CD4-positive, CD25-positive, alpha-beta regulatory T cell (primary cell): Measurements from ENCODE around the gene NECAB3. TPM values are rescaled to one million over a fixed set of nuclear protein-coding genes. Genes with fewer than 3 reads are reported as not detected.

Experiments
- ATAC-seq, 2 donors: fragments of 150-1000 bp; cut with Tn5 transposase; one replicate each; pipeline ENCODE4 v1.10.0; 2021; ENCODE audit warnings: low read depth in 2 of 2, moderate number of reproducible peaks in 2 of 2, moderate library complexity in 1 of 2
- DNase-seq, 3 donors: peaks; one replicate each; pipeline versions ENCODE4 v3.0.0 to v3.0.0-alpha.2; 2012 to 2022; ENCODE audit warnings: mixed read lengths in 1 of 3
- H3K27ac ChIP-seq: one replicate; pipeline ENCODE4 v1.7.0; 2013; ENCODE audit warnings: mild to moderate bottlenecking, low read length; ENCODE audit not compliant: insufficient read depth, poor library complexity, severe bottlenecking
- H3K27me3 ChIP-seq: one replicate; pipeline ENCODE4 v1.7.0; 2013; ENCODE audit warnings: low read length; ENCODE audit not compliant: control insufficient read depth, insufficient read depth
- H3K36me3 ChIP-seq: one replicate; pipeline ENCODE4 v1.7.0; 2013; ENCODE audit warnings: mild to moderate bottlenecking, low read length, moderate library complexity; ENCODE audit not compliant: control insufficient read depth, insufficient read depth
- H3K4me1 ChIP-seq: 2 replicates; pipeline ENCODE4 v1.7.0; 2013; ENCODE audit warnings: mild to moderate bottlenecking, low read length; ENCODE audit not compliant: insufficient read depth, control insufficient read depth, poor library complexity, severe bottlenecking
- H3K4me3 ChIP-seq: one replicate; pipeline ENCODE4 v1.7.0; 2013; ENCODE audit warnings: low read depth, mild to moderate bottlenecking, low read length, moderate library complexity
- H3K9me3 ChIP-seq, 2 experiments: 1 replicate in 1 of 2; 2 replicates in 1 of 2; pipeline ENCODE4 v1.7.0; 2013; ENCODE audit warnings: low read length in 2 of 2, mild to moderate bottlenecking in 1 of 2, moderate library complexity in 1 of 2; ENCODE audit not compliant: control insufficient read depth in 2 of 2
- H3K27ac Mint-ChIP-seq, 3 donors: one replicate each; pipeline ENCODE4 v1.8.0; 2020 to 2022; ENCODE audit warnings: mild to moderate bottlenecking in 3 of 3, mixed read lengths in 3 of 3, moderate library complexity in 2 of 3
- H3K27me3 Mint-ChIP-seq: one replicate; pipeline ENCODE4 v1.8.0; 2022; ENCODE audit warnings: mild to moderate bottlenecking, mixed read lengths
- H3K36me3 Mint-ChIP-seq: one replicate; pipeline ENCODE4 v1.8.0; 2020; ENCODE audit warnings: mixed read lengths
- H3K4me1 Mint-ChIP-seq, 4 donors: one replicate each; pipeline ENCODE4 v1.8.0; 2020 to 2022; ENCODE audit warnings: mixed read lengths in 4 of 4, mild to moderate bottlenecking in 1 of 4
- H3K4me3 Mint-ChIP-seq, 4 donors: one replicate each; pipeline ENCODE4 v1.8.0; 2020 to 2022; ENCODE audit warnings: mild to moderate bottlenecking in 4 of 4, mixed read lengths in 4 of 4, moderate library complexity in 3 of 4
- H3K9me3 Mint-ChIP-seq, 7 donors: one replicate each; pipeline ENCODE4 v1.8.0; 2020 to 2022; ENCODE audit warnings: mixed read lengths in 7 of 7, mild to moderate bottlenecking in 3 of 7, moderate library complexity in 2 of 7
- polyA plus RNA-seq, 4 donors: library from polyadenylated mRNA; unstranded; fragments of 300-500 nt; fragmentation: Illumina TruSeq; gene quantifications; one replicate each; pipeline ENCODE4 v1.2.3, GENCODE V29; 2021
- total RNA-seq: library from RNA; stranded (reverse); gene quantifications from one replicate; pipeline ENCODE4 v1.2.3, GENCODE V29; 2022

Gene NECAB3
- total and polyA plus RNA-seq, 5 donors from 2014 or later: 3.0 to 15.6 (median 4.2) TPM

DNA sequence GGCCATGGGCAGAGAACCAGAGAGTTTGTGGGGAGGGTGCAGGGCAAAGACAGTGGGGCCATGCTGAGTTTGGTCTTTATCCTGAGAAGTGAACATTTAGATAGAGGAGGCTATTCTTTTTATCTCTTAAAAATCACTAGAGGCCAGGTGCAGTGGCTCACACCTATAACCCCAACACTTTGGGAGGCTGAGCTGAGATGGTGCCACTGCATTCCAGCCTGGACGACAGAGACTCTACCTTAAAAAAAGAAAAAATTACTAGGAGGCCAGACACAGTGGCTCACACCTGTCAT, 37.2 kb upstream of the NECAB3 start:
- peaks cover 4 to 17% (median 10%) of the 10 kb centered on the region in 4 donors for H3K4me1 Mint-ChIP-seq
- H3K27ac Mint-ChIP-seq: peak overlapping the region in 1 of 3 donors; percentile 59
- no peaks in the 10 kb centered on the region for H3K4me1 ChIP-seq
- no peak for DNase-seq
- peaks cover 0 to 1% (median 0%) of the 10 kb centered on the region in 7 donors for H3K9me3 Mint-ChIP-seq
- no peak for ATAC-seq
- H3K27me3 ChIP-seq: no peaks in the 10 kb centered on the region
- peaks cover 34% of the 10 kb centered on the region for H3K36me3 Mint-ChIP-seq
- H3K36me3 ChIP-seq: peaks cover 41% of the 10 kb centered on the region
- H3K9me3 ChIP-seq: no peaks in the 10 kb centered on the region
- no peak overlapping the region for H3K4me3 Mint-ChIP-seq
- H3K4me3 ChIP-seq: no peak overlapping the region
- no peaks in the 10 kb centered on the region for H3K27me3 Mint-ChIP-seq
- no peak overlapping the region for H3K27ac ChIP-seq

GRCh38 chr20:33710681-33711445, 36.6 kb upstream of the NECAB3 start:
- Mint-ChIP-seq H3K4me1 (peaks cover 0 to 15% (median 8%) of the 10 kb centered on the region in 4 donors), H3K36me3 (peaks cover 30% of the 10 kb centered on the region), H3K4me3 (no peak overlapping the region), H3K9me3 (peaks cover 0 to 1% (median 0%) of the 10 kb centered on the region in 7 donors), H3K27ac (peak overlapping the region in 1 of 3 donors; percentile 33), H3K27me3 (no peaks in the 10 kb centered on the region)
- DNase-seq: no peak
- no peaks in the 10 kb centered on the region for H3K4me1 ChIP-seq
- no peak for ATAC-seq
- peaks cover 41% of the 10 kb centered on the region for H3K36me3 ChIP-seq
- H3K9me3 ChIP-seq: no peaks in the 10 kb centered on the region
- no peaks in the 10 kb centered on the region for H3K27me3 ChIP-seq
- no peak overlapping the region for H3K4me3 ChIP-seq
- H3K27ac ChIP-seq: no peak overlapping the region

- Histone ChIP-seq H3K36me3 (peaks cover 43% of the 10 kb centered on the region), H3K27ac (no peak overlapping the region), H3K27me3 (no peaks in the 10 kb centered on the region), H3K4me3 (no peak overlapping the region), H3K9me3 (no peaks in the 10 kb centered on the region), H3K4me1 (no peaks in the 10 kb centered on the region)
- ATAC-seq (no peak), DNase-seq (peak in 1 of 3 donors; percentile 39)
- Mint-ChIP-seq H3K9me3 (peaks cover 0 to 1% (median 0%) of the 10 kb centered on the region in 7 donors), H3K36me3 (peaks cover 30% of the 10 kb centered on the region), H3K27ac (no peak overlapping the region), H3K27me3 (no peaks in the 10 kb centered on the region), H3K4me3 (no peak overlapping the region), H3K4me1 (peaks cover 0 to 15% (median 8%) of the 10 kb centered on the region in 4 donors)
These were observed 35.8 kb upstream of the NECAB3 start for GRCh38 chr20:33709905-33710541.

DNA sequence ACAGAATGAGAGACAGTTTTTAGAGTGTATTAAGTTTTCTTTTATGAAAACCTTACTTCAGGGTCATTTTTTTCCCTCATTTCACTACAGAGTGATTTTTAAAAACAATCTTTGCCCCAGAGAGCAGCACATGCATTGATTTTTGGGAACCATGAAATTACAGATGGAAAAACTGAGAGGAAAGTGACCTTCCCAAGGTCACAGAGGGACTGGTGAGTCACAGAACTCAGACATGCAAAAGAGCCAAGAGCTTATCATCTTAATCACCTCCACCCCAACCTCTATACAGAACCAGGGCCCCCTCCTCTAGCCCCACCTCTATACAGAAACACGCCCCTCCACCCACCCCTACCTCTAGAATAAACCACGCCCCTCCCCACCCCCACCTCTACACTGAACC, 35.2 kb upstream of the NECAB3 start:
- Mint-ChIP-seq H3K4me3 (no peak overlapping the region), H3K36me3 (peaks cover 30% of the 10 kb centered on the region), H3K9me3 (peaks cover 0 to 1% (median 0%) of the 10 kb centered on the region in 7 donors), H3K4me1 (peaks cover 0 to 15% (median 8%) of the 10 kb centered on the region in 4 donors), H3K27me3 (no peaks in the 10 kb centered on the region), H3K27ac (no peak overlapping the region)
- no peaks in the 10 kb centered on the region for H3K27me3 ChIP-seq
- no peak for ATAC-seq
- no peaks in the 10 kb centered on the region for H3K4me1 ChIP-seq
- no peak overlapping the region for H3K4me3 ChIP-seq
- H3K9me3 ChIP-seq: no peaks in the 10 kb centered on the region
- H3K27ac ChIP-seq: no peak overlapping the region
- H3K36me3 ChIP-seq: peaks cover 43% of the 10 kb centered on the region
- DNase-seq: no peak

DNA sequence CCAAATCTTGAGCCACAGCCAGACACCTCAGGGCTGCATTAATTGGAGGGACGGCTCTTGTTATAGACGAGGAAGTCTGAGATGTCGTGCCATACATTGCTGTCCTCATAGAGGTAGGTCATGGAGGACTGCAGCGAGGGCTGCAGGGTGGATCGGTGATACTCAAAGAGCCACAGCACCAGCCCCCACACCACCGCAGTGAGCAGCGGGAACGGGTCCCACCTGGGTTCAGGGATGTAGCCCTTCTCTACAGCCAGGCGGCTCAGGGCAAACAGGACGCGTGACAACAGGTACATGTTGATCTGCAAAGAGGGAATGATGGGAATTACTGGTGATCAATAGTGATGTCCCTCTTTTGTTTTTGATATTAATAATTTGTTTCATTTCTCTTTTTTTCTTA, 33.4 kb upstream of the NECAB3 start:
- Mint-ChIP-seq H3K9me3 (peaks cover 0 to 1% (median 0%) of the 10 kb centered on the region in 7 donors), H3K27ac (no peak overlapping the region), H3K27me3 (no peaks in the 10 kb centered on the region), H3K4me1 (peaks cover 0 to 10% (median 6%) of the 10 kb centered on the region in 4 donors), H3K4me3 (no peak overlapping the region), H3K36me3 (peaks cover 20% of the 10 kb centered on the region)
- no peak overlapping the region for H3K4me3 ChIP-seq
- ATAC-seq: no peak
- no peaks in the 10 kb centered on the region for H3K27me3 ChIP-seq
- peaks cover 33% of the 10 kb centered on the region for H3K36me3 ChIP-seq
- DNase-seq: no peak
- H3K4me1 ChIP-seq: no peaks in the 10 kb centered on the region
- H3K27ac ChIP-seq: no peak overlapping the region
- no peaks in the 10 kb centered on the region for H3K9me3 ChIP-seq

GRCh38 chr20:33704197-33704924, 30.1 kb upstream of the NECAB3 start:
- Mint-ChIP-seq H3K4me3 (no peak overlapping the region), H3K27me3 (no peaks in the 10 kb centered on the region), H3K4me1 (peaks cover 0 to 3% (median under 1%) of the 10 kb centered on the region in 4 donors), H3K36me3 (peaks cover 6% of the 10 kb centered on the region), H3K27ac (no peak overlapping the region), H3K9me3 (peaks cover 0 to 2% (median 0%) of the 10 kb centered on the region in 7 donors)
- ATAC-seq (no peak), DNase-seq (no peak)
- Histone ChIP-seq H3K9me3 (no peaks in the 10 kb centered on the region), H3K27ac (no peak overlapping the region), H3K27me3 (no peaks in the 10 kb centered on the region), H3K4me1 (no peaks in the 10 kb centered on the region), H3K4me3 (no peak overlapping the region), H3K36me3 (peaks cover 14% of the 10 kb centered on the region)

- no peak overlapping the region for H3K27ac Mint-ChIP-seq
- peaks cover 0 to 2% (median 0%) of the 10 kb centered on the region in 7 donors for H3K9me3 Mint-ChIP-seq
- Histone ChIP-seq H3K9me3 (no peaks in the 10 kb centered on the region), H3K4me3 (no peak overlapping the region), H3K4me1 (no peaks in the 10 kb centered on the region), H3K27me3 (no peaks in the 10 kb centered on the region), H3K36me3 (peaks cover 14% of the 10 kb centered on the region), H3K27ac (no peak overlapping the region)
- H3K4me3 Mint-ChIP-seq: no peak overlapping the region
- H3K36me3 Mint-ChIP-seq: peaks cover 6% of the 10 kb centered on the region
- no peaks in the 10 kb centered on the region for H3K27me3 Mint-ChIP-seq
- DNase-seq (no peak), ATAC-seq (no peak)
- H3K4me1 Mint-ChIP-seq: peaks cover 0 to 2% (median 0%) of the 10 kb centered on the region in 4 donors
These were observed 29.4 kb upstream of the NECAB3 start for GRCh38 chr20:33703498-33704137.
